K562 (cell line): Measurements from ENCODE around the gene CAST. TPM values are rescaled to one million over a fixed set of nuclear protein-coding genes. Genes with fewer than 3 reads are reported as not detected.

ENCODE experiments used
- ARID4B ChIP-seq: sonication (generic); formaldehyde crosslinking; IDR thresholded peaks from 2 replicates; pipeline ENCODE4 v1.8.0; 2022; ENCODE audit warnings: mild to moderate bottlenecking, missing genetic modification reagents
- C11orf30 ChIP-seq: fragments of 450-650 bp; IDR thresholded peaks from 2 replicates; pipeline ENCODE4 v1.6.1; 2016; ENCODE audit warnings: low read depth, mild to moderate bottlenecking
- CHD2 ChIP-seq: IDR thresholded peaks from 2 replicates; pipeline ENCODE4 v1.6.1; 2011; ENCODE audit warnings: low read depth, low read length
- CREM ChIP-seq: IDR thresholded peaks from 2 replicates; pipeline ENCODE4 v1.6.1; 2014; ENCODE audit warnings: antibody characterized with exemption, low read depth
- ERF ChIP-seq: fragments of 450-650 bp; formaldehyde crosslinking; IDR thresholded peaks from 2 replicates; pipeline ENCODE4 v1.4.0; 2020; ENCODE audit warnings: mild to moderate bottlenecking, mixed read lengths
- ESRRA ChIP-seq: fragments of 450-650 bp; IDR thresholded peaks from 2 replicates; pipeline ENCODE4 v1.6.1; 2014; ENCODE audit warnings: low read depth, mild to moderate bottlenecking, moderate library complexity, borderline replicate concordance
- FOXM1 ChIP-seq, 2 experiments: fragments of 450-650 bp in 1 of 2; sonication (generic) in 1 of 2; formaldehyde crosslinking in 1 of 2; IDR thresholded peaks; 2 replicates each; pipeline versions ENCODE4 v1.6.1 to v1.9.0; 2017 to 2022; ENCODE audit warnings: low read depth in 2 of 2, mild to moderate bottlenecking in 2 of 2, missing genetic modification reagents in 1 of 2, moderate library complexity in 1 of 2
- GABPB1 ChIP-seq: sonication (generic); formaldehyde crosslinking; IDR thresholded peaks from 2 replicates; pipeline ENCODE4 v1.8.0; 2022; ENCODE audit warnings: mild to moderate bottlenecking, missing genetic modification reagents
- GTF2F1 ChIP-seq: IDR thresholded peaks from 2 replicates; pipeline ENCODE4 v1.6.1; 2011; ENCODE audit warnings: low read depth, low read length, improper control_type of control experiment
- HNRNPLL ChIP-seq: fragments of 200-400 bp; formaldehyde crosslinking; IDR thresholded peaks from 2 replicates; pipeline ENCODE4 v1.6.1; 2017; ENCODE audit warnings: low read length, low read depth, mild to moderate bottlenecking; ENCODE audit not compliant: poor library complexity, severe bottlenecking
- NR2F6 ChIP-seq: fragments of 450-650 bp; formaldehyde crosslinking; IDR thresholded peaks from 2 replicates; pipeline ENCODE4 v1.4.0; 2020; ENCODE audit warnings: mild to moderate bottlenecking
- NR3C1 ChIP-seq: sonication (generic); formaldehyde crosslinking; IDR thresholded peaks from 2 replicates; pipeline ENCODE4 v1.8.1; 2022; ENCODE audit warnings: missing genetic modification reagents
- POLR2G ChIP-seq: fragments of 200-400 bp; formaldehyde crosslinking; IDR thresholded peaks from 2 replicates; pipeline ENCODE4 v1.6.1; 2017; ENCODE audit warnings: low read depth, mild to moderate bottlenecking, antibody characterized with exemption, low read length, moderate library complexity
- SRF ChIP-seq, 2 experiments: fragments of 250-450, 450-650 bp in 1 of 2; sonication (Bioruptor Pico) in 1 of 2; sonication (generic) in 1 of 2; formaldehyde crosslinking; IDR thresholded peaks; 2 replicates each; pipeline versions ENCODE4 v1.5.0 to v1.5.1; 2020 to 2022; ENCODE audit warnings: mild to moderate bottlenecking in 1 of 2, missing genetic modification reagents in 1 of 2
- TOE1 ChIP-seq, 2 experiments: fragments of 450-650 bp in 1 of 2; sonication (generic) in 1 of 2; formaldehyde crosslinking in 1 of 2; IDR thresholded peaks; 2 replicates each; pipeline versions ENCODE4 v1.7.1 to v1.8.0; 2016 to 2022; ENCODE audit warnings: borderline replicate concordance in 2 of 2, mild to moderate bottlenecking in 2 of 2, antibody characterized with exemption in 1 of 2, inconsistent platforms in 1 of 2, low read depth in 1 of 2, missing genetic modification reagents in 1 of 2, moderate library complexity in 1 of 2
- YBX1 ChIP-seq: fragments of 450-650 bp; IDR thresholded peaks from 2 replicates; pipeline ENCODE4 v1.7.1; 2016; ENCODE audit warnings: mild to moderate bottlenecking
- ZBTB34 ChIP-seq: fragments of 250-450 bp; sonication (Bioruptor Pico); IDR thresholded peaks from 2 replicates; pipeline ENCODE4 v1.8.0; 2021; ENCODE audit warnings: mild to moderate bottlenecking, moderate library complexity
- ZNF134 ChIP-seq: fragments of 250-450 bp; sonication (Bioruptor Pico); conservative IDR thresholded peaks from 2 replicates; pipeline ENCODE4 v1.4.0; 2020
- ZNF431 ChIP-seq: sonication (generic); formaldehyde crosslinking; IDR thresholded peaks from 2 replicates; pipeline ENCODE4 v1.8.0; 2022; ENCODE audit warnings: mild to moderate bottlenecking, missing genetic modification reagents
- polyA plus RNA-seq, 8 experiments: library from polyadenylated mRNA; depleted of rRNA in 4 of 8; stranded (reverse) in 5 of 8; unstranded in 3 of 8; fragments of >200 nt; fragmentation: Nextera tagmentation in 2 of 8; fragmentation: Illumina TruSeq in 1 of 8; extraction: Ambion mirVana in 2 of 8; extraction: Trizol in 1 of 8; gene quantifications; 2 replicates each; pipeline versions ENCODE4 v1.2.1 to v1.2.3, GENCODE V29; 2011 to 2014; ENCODE audit warnings: inconsistent platforms in 1 of 8, missing spikeins in 1 of 8
- total RNA-seq, 7 experiments: library from RNA; depleted of rRNA in 6 of 7; stranded (reverse); fragments of >200 nt in 6 of 7; fragmentation: Illumina TruSeq in 2 of 7; extraction: Trizol in 2 of 7; gene quantifications; 2 replicates each; pipeline versions ENCODE4 v1.2.1 to v1.2.3, GENCODE V29; 2011 to 2021; ENCODE audit warnings: low replicate concordance in 1 of 7
- TF ChIP-seq, protein P1 (sequence below): sonication (generic); formaldehyde crosslinking; IDR thresholded peaks from 2 replicates; pipeline ENCODE4 v1.8.0; 2022; ENCODE audit warnings: mild to moderate bottlenecking, missing genetic modification reagents
- TF ChIP-seq, protein P2 (sequence below): sonication (generic); formaldehyde crosslinking; IDR thresholded peaks from 2 replicates; pipeline ENCODE4 v1.9.0; 2022; ENCODE audit warnings: mild to moderate bottlenecking, missing genetic modification reagents

Gene CAST
- total and polyA plus RNA-seq, 9 of the 15 experiments (the other 6 are each of a cell fraction or from before 2014, with no cell fraction given): 55.5 to 136 (median 86.1) TPM

DNA sequence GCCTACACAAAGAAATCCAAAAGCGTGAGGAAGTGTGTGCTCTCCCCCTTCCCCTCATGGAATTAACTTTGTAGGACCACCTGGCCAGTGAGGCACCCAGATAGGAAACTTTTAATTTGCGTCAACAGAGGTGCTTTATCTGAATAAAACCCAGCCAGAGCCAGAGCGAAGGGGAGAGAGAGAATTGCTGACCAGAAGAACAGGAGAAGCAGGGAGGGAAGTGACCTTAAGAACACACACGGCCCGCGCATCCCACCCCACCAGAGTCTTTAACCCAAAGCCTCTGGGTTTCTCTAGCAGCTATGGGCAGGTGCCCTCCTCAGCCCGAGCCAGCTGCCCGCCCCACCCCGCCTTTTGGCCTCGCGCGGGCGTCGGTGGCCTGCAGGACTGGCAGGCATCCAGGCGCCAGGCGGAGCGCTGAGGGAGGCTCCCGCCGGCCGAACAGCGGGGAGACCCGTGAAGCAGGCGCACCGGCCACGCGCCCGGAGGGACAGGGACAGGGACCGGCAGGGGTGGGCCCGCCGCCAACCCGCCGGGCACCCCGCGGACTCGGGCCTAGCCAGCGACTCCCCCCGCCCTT lies 145.0 kb downstream of the CAST start (continued):
- no peak for TF ChIP-seq CHD2
- no peak for TF ChIP-seq SRF (CRISPR knock-in tag; IDR thresholded peaks at IDR 0.05)
- TF ChIP-seq GABPB1 (CRISPR knock-in tag): no peak
- no peak for TF ChIP-seq ARID4B (CRISPR knock-in tag)
- no peak for TF ChIP-seq NR2F6 (CRISPR knock-in tag)
- 0 out of 2 replicates have a peak, but pooled peaks have one; percentile 6 for TF ChIP-seq CREM
- TF ChIP-seq ZBTB34 (CRISPR knock-in tag): no peak
- TF ChIP-seq ZNF134 (CRISPR knock-in tag): no peak
- no peak for TF ChIP-seq FOXM1 (IDR thresholded peaks at IDR 0.05; ENCODE audit: low read depth)
- 0 out of 2 replicates have a peak, but pooled peaks have one; percentile 19 for TF ChIP-seq FOXM1 (CRISPR knock-in tag; IDR thresholded peaks at IDR 0.05; ENCODE audit: low read depth)
- no peak; the same call in 1 of the 2 replicates for TF ChIP-seq ERF (CRISPR knock-in tag)
- no peak; the same call in 1 of the 2 replicates for TF ChIP-seq NR3C1 (CRISPR knock-in tag)
- TF ChIP-seq, protein P1, sequence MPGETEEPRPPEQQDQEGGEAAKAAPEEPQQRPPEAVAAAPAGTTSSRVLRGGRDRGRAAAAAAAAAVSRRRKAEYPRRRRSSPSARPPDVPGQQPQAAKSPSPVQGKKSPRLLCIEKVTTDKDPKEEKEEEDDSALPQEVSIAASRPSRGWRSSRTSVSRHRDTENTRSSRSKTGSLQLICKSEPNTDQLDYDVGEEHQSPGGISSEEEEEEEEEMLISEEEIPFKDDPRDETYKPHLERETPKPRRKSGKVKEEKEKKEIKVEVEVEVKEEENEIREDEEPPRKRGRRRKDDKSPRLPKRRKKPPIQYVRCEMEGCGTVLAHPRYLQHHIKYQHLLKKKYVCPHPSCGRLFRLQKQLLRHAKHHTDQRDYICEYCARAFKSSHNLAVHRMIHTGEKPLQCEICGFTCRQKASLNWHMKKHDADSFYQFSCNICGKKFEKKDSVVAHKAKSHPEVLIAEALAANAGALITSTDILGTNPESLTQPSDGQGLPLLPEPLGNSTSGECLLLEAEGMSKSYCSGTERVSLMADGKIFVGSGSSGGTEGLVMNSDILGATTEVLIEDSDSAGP (CRISPR knock-in tag): no peak; the same call in 1 of the 2 replicates
- no peak for TF ChIP-seq ESRRA
- TF ChIP-seq HNRNPLL: no peak
- TF ChIP-seq POLR2G: no peak
- TF ChIP-seq YBX1: no peak
- 0 out of 2 replicates have a peak, but pooled peaks have one; percentile 7 for TF ChIP-seq C11orf30
- TF ChIP-seq ZNF431 (CRISPR knock-in tag): no peak
- TF ChIP-seq GTF2F1: no peak
- TF ChIP-seq, protein P2, sequence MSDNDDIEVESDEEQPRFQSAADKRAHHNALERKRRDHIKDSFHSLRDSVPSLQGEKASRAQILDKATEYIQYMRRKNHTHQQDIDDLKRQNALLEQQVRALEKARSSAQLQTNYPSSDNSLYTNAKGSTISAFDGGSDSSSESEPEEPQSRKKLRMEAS (CRISPR knock-in tag): no peak; the same call in 1 of the 2 replicates
- no peak for TF ChIP-seq TOE1 (IDR thresholded peaks at IDR 0.05; ENCODE audit: borderline replicate concordance)
- no peak for TF ChIP-seq TOE1 (CRISPR knock-in tag; IDR thresholded peaks at IDR 0.05; ENCODE audit: borderline replicate concordance, low read depth)
